H1 (cell line): Measurements from ENCODE around the gene PRKAA2. TPM values are rescaled to one million over a fixed set of nuclear protein-coding genes. Genes with fewer than 3 reads are reported as not detected.
"Not testable (repeated sequence)": the region's sequence is repeated elsewhere in the genome, so short reads cannot be mapped to it uniquely, and the experiment has no call there.

Source experiments
- CTCF ChIA-PET: fragments of 300-600 bp; sonication (Branson Sonifier 250); formaldehyde crosslinking; loops from one replicate; lab custom pipeline; 2021; ENCODE audit not compliant: partially characterized antibody; lab: Charles Lee
- POLR2A ChIA-PET: fragments of 300-600 bp; sonication (Branson Sonifier 250); formaldehyde crosslinking; loops from one replicate; lab custom pipeline; 2021; ENCODE audit warnings: inconsistent platforms; ENCODE audit not compliant: partially characterized antibody; lab: Charles Lee
- DNase-seq, 2 experiments: peaks; one replicate each; pipeline versions ENCODE4 v3.0.0 to v3.0.0-alpha.2; 2010 to 2022; ENCODE audit warnings: low spot score in 2 of 2, low read depth in 1 of 2, mixed read lengths in 1 of 2
- FAIRE-seq: peaks from 2 replicates; lab custom pipeline; 2011; peaks lifted over from hg19 to GRCh38; lab: Jason Lieb, UNC
- H2AFZ ChIP-seq: 2 replicates; pipeline ENCODE4 v1.8.1; 2012; ENCODE audit warnings: low read length, inconsistent platforms
- H2AK5ac ChIP-seq: 2 replicates; pipeline ENCODE4 v1.6.1; 2013; ENCODE audit warnings: low read depth, low read length
- H2BK120ac ChIP-seq: replicated peaks from 2 replicates; pipeline ENCODE3; 2013; ENCODE audit warnings: low read depth, low read length, inconsistent platforms
- H2BK12ac ChIP-seq: 2 replicates; pipeline ENCODE4 v1.6.1; 2013; ENCODE audit warnings: low read depth, low read length
- H2BK15ac ChIP-seq: 2 replicates; pipeline ENCODE4 v1.6.1; 2013; ENCODE audit warnings: low read length
- H2BK20ac ChIP-seq: 2 replicates; pipeline ENCODE4 v1.6.1; 2013; ENCODE audit warnings: low read length
- H2BK5ac ChIP-seq: 2 replicates; pipeline ENCODE4 v1.6.1; 2013; ENCODE audit warnings: low read depth, low read length
- H3K14ac ChIP-seq: 2 replicates; pipeline ENCODE4 v1.6.1; 2013; ENCODE audit warnings: inconsistent platforms; ENCODE audit not compliant: insufficient read length
- H3K18ac ChIP-seq: 2 replicates; pipeline ENCODE4 v1.6.1; 2013; ENCODE audit warnings: low read length; ENCODE audit errors: extremely low read depth
- H3K23ac ChIP-seq: 2 replicates; pipeline ENCODE4 v1.6.1; 2013; ENCODE audit warnings: inconsistent platforms; ENCODE audit not compliant: insufficient read length
- H3K23me2 ChIP-seq: 2 replicates; pipeline ENCODE4 v1.6.1; 2013; ENCODE audit warnings: low read depth, low read length
- H3K27ac ChIP-seq: 2 replicates; pipeline ENCODE4 v1.6.1; 2011; ENCODE audit warnings: low read depth, low read length, inconsistent platforms
- H3K27me3 ChIP-seq, 4 experiments: replicated peaks in 1 of 4; 1 replicate in 1 of 4; 2 replicates in 3 of 4; pipeline versions ENCODE4 v1.6.1 to v1.8.1; 2011 to 2013; ENCODE audit warnings: low read length in 3 of 4, mild to moderate bottlenecking in 3 of 4, inconsistent platforms in 2 of 4, mixed read lengths in 2 of 4, moderate library complexity in 1 of 4; ENCODE audit not compliant: control insufficient read depth in 3 of 4, insufficient read depth in 3 of 4; ENCODE audit errors: extremely low read depth in 1 of 4
- H3K36me3 ChIP-seq, 4 experiments: 2 replicates each; pipeline versions ENCODE4 v1.6.1 to v1.8.1; 2011 to 2013; ENCODE audit warnings: mild to moderate bottlenecking in 4 of 4, low read length in 3 of 4, moderate library complexity in 2 of 4, control low read depth in 1 of 4, inconsistent platforms in 1 of 4; ENCODE audit not compliant: insufficient read depth in 4 of 4, control insufficient read depth in 2 of 4
- H3K4ac ChIP-seq: replicated peaks from 2 replicates; pipeline ENCODE3; 2013; ENCODE audit warnings: low read length, low read depth, mixed read lengths, inconsistent platforms; ENCODE audit not compliant: insufficient read length
- H3K4me1 ChIP-seq, 4 experiments: replicated peaks in 1 of 4; 1 replicate in 1 of 4; 2 replicates in 3 of 4; pipeline versions ENCODE4 v1.6.1 to v1.8.1; 2011 to 2013; ENCODE audit warnings: low read length in 3 of 4, inconsistent platforms in 2 of 4, mixed read lengths in 1 of 4; ENCODE audit not compliant: insufficient read depth in 4 of 4, control insufficient read depth in 3 of 4
- H3K4me2 ChIP-seq, 2 experiments: 2 replicates each; pipeline versions ENCODE4 v1.6.1 to v1.8.1; 2011 to 2013; ENCODE audit warnings: low read depth in 2 of 2, low read length in 2 of 2, control low read depth in 1 of 2, inconsistent platforms in 1 of 2, mild to moderate bottlenecking in 1 of 2; ENCODE audit not compliant: insufficient read depth in 1 of 2
- H3K4me3 ChIP-seq, 4 experiments: fragments of 200-600, 300-600 bp in 1 of 4; sonication (generic), shearing (Covaris generic), sonication (Bioruptor Twin) in 1 of 4; 2 replicates each; pipeline versions ENCODE4 v1.5.1 to v1.8.1; 2011 to 2016; ENCODE audit warnings: low read length in 4 of 4, low read depth in 3 of 4, control low read depth in 2 of 4, inconsistent platforms in 2 of 4, mild to moderate bottlenecking in 2 of 4, mixed read lengths in 1 of 4, moderate library complexity in 1 of 4; ENCODE audit not compliant: insufficient read depth in 2 of 4; ENCODE audit errors: extremely low read depth in 1 of 4
- H3K56ac ChIP-seq: replicated peaks from 2 replicates; pipeline ENCODE3; 2013; ENCODE audit warnings: low read depth, mild to moderate bottlenecking, mixed read lengths, low read length, inconsistent platforms; ENCODE audit not compliant: insufficient read length
- H3K79me1 ChIP-seq: 2 replicates; pipeline ENCODE4 v1.6.1; 2013; ENCODE audit warnings: low read depth, low read length, control low read depth
- H3K79me2 ChIP-seq, 2 experiments: 2 replicates each; pipeline versions ENCODE4 v1.6.1 to v1.8.1; 2012 to 2013; ENCODE audit warnings: low read length in 2 of 2, mild to moderate bottlenecking in 2 of 2, inconsistent platforms in 1 of 2; ENCODE audit not compliant: insufficient read depth in 2 of 2, control insufficient read depth in 1 of 2
- H3K9ac ChIP-seq, 4 experiments: replicated peaks in 1 of 4; 1 replicate in 1 of 4; 2 replicates in 3 of 4; pipeline versions ENCODE4 v1.6.1 to v1.8.1; 2011 to 2013; ENCODE audit warnings: low read depth in 3 of 4, low read length in 3 of 4, control low read depth in 2 of 4, mild to moderate bottlenecking in 2 of 4, moderate library complexity in 2 of 4, inconsistent platforms in 1 of 4; ENCODE audit errors: extremely low read depth in 1 of 4
- H3K9me3 ChIP-seq, 2 experiments: 2 replicates each; pipeline versions ENCODE4 v1.6.1 to v1.8.1; 2012 to 2013; ENCODE audit warnings: mild to moderate bottlenecking in 2 of 2, moderate library complexity in 2 of 2, control low read depth in 1 of 2, inconsistent platforms in 1 of 2, low read depth in 1 of 2, low read length in 1 of 2, mixed read lengths in 1 of 2; ENCODE audit not compliant: insufficient read depth in 2 of 2
- H4K20me1 ChIP-seq, 2 experiments: replicated peaks in 1 of 2; 2 replicates each; pipeline versions ENCODE3 to v1.8.1; 2011 to 2013; ENCODE audit warnings: inconsistent platforms in 2 of 2, low read length in 2 of 2, mild to moderate bottlenecking in 1 of 2; ENCODE audit not compliant: insufficient read depth in 2 of 2, control insufficient read depth in 1 of 2
- H4K5ac ChIP-seq: 2 replicates; pipeline ENCODE4 v1.6.1; 2013; ENCODE audit warnings: low read length, low read depth, mixed read lengths, inconsistent platforms; ENCODE audit not compliant: insufficient read length
- H4K8ac ChIP-seq: 2 replicates; pipeline ENCODE4 v1.8.0; 2013; ENCODE audit warnings: mild to moderate bottlenecking, moderate library complexity, low read length, inconsistent platforms; ENCODE audit not compliant: insufficient read depth; ENCODE audit errors: extremely low read depth
- H4K91ac ChIP-seq: replicated peaks from 2 replicates; pipeline ENCODE3; 2013; ENCODE audit warnings: low read length, mixed read lengths, inconsistent platforms; ENCODE audit not compliant: insufficient read length
- WGBS, 2 experiments: shearing (Covaris generic) in 1 of 2; methylation state at CpG; one replicate each; pipeline versions ENCODE4 v1.1.6 to v1.1.7; 2013 to 2015; ENCODE audit warnings: low lambda C conversion rate in 2 of 2, mixed read lengths in 2 of 2, inconsistent platforms in 1 of 2, low coverage in 1 of 2, missing lambda C conversion rate in 1 of 2; ENCODE audit not compliant: insufficient replicate concordance in 2 of 2, insufficient coverage in 1 of 2, insufficient read length in 1 of 2; ENCODE audit errors: extremely low coverage in 1 of 2, missing lambda C conversion rate in 1 of 2; 5-methylcytosine and 5-hydroxymethylcytosine counted together
- polyA plus RNA-seq, 7 experiments: library from polyadenylated mRNA; depleted of rRNA in 3 of 7; stranded (reverse) in 5 of 7; unstranded in 2 of 7; fragments of >200 nt in 5 of 7; fragments of 200-250 nt in 2 of 7; gene quantifications; 1 replicate in 5 of 7; 2 replicates in 1 of 7; 4 replicates in 1 of 7; pipeline versions ENCODE4 v1.2.1 to v1.2.3, GENCODE V29; 2011 to 2013; ENCODE audit warnings: missing spikeins in 2 of 7, mixed read lengths in 2 of 7
- total RNA-seq: library from RNA; stranded (reverse); fragmentation: NEBNext Ultra II Directional; extraction: Animal tissue kit (Norgen Biotek cat#: 25700); gene quantifications from 2 replicates; pipeline ENCODE4 v1.2.1, GENCODE V29; 2021

PRKAA2 gene
- total and polyA plus RNA-seq, 2 of the 8 experiments (the other 6 are each of a cell fraction or from before 2014, with no cell fraction given) = 2.6 to 6.4 TPM

DNA sequence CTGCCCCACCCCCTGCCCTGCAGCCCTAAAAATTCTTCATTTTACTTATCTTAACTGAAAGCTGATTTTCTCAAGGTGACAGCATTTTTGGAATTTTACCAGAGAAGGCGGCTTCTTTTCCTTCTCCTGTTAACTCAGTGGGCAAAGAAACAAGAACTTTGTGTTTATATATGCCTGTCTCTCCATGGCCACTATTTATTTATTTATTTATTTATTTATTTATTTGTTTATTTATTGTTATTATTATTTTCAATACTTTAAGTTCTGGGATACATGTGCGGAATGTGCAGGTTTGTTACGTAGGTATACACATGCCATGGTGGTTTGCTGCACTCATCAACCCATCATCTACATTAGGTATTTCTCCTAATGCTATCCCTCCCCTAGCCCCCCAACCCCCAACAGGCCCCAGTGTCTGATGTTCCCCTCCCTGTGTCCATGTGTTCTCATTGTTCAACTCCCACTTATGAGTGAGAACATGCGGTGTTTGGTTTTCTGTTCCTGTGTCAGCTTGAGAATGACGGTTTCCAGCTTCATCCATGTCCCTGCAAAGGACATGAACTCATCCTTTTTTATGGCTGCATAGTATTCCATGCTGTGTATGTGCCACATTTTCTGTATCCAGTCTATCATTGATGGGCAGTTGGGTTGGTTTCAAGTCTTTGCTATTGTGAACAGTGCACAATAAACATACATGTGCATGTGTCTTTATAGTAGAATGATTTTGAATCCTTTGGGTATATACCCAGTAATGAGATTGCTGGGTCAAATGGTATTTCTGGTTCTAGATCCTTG is 49.5 kb upstream of the PRKAA2 start:
- H3K9me3 ChIP-seq, H3K79me2 ChIP-seq, H3K23ac ChIP-seq, FAIRE-seq, H4K8ac ChIP-seq, H3K27ac ChIP-seq, H2BK15ac ChIP-seq, POLR2A ChIA-PET, H2BK20ac ChIP-seq, H2BK12ac ChIP-seq, H2BK120ac ChIP-seq, H3K14ac ChIP-seq, H4K5ac ChIP-seq, H4K91ac ChIP-seq, H3K23me2 ChIP-seq, H4K20me1 ChIP-seq, H2BK5ac ChIP-seq, H3K18ac ChIP-seq, H3K9ac ChIP-seq, H3K27me3 ChIP-seq, H2AFZ ChIP-seq, H3K79me1 ChIP-seq, H3K36me3 ChIP-seq, H3K4me3 ChIP-seq, H2AK5ac ChIP-seq, H3K4me2 ChIP-seq, DNase-seq, H3K4ac ChIP-seq, H3K4me1 ChIP-seq, H3K56ac ChIP-seq: not testable (repeated sequence)
- CTCF ChIA-PET = interaction anchor here (0.6 to 1.0 kb wide), 2 partner anchors 10 to 1132 kb away, joined by 3 read pairs; no protein-coding TSS in a partner anchor
- 94% methylated on average over 5 of the region's 5 CpGs; no CpG with 5 or more reads in 1 of the 2 experiments for WGBS, 2 experiments

DNA sequence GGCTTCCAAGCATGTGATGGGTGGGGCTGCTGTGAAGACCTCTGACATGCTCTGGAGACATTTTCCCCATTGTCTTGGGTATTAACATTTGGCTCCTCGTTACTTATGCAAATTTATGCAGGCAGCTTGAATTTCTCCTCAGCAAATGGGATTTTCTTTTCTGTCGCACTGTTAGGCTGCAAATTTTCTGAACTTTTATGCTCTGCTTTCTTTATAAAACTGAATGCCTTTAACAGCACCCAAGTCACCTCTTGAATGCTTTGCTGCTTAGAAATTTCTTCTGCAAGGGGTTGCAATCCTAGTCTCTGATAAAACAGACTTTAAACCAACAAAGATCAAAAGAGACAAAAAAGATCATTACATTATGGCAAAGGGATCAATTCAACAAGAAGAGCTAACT is 35.0 kb upstream of the PRKAA2 start:
- not testable (repeated sequence) for FAIRE-seq, H3K23me2 ChIP-seq

More for the DNA sequence above, 35.0 kb upstream of the PRKAA2 start:
- H3K79me2 ChIP-seq, DNase-seq, H2BK15ac ChIP-seq, H4K8ac ChIP-seq, H2AFZ ChIP-seq, H4K91ac ChIP-seq, H2BK12ac ChIP-seq, H3K9ac ChIP-seq, H3K18ac ChIP-seq, H3K4ac ChIP-seq, H4K20me1 ChIP-seq, H4K5ac ChIP-seq, H2BK120ac ChIP-seq, H3K14ac ChIP-seq, H3K9me3 ChIP-seq, CTCF ChIA-PET, H3K4me1 ChIP-seq, H3K79me1 ChIP-seq, H3K27ac ChIP-seq, H2BK20ac ChIP-seq, H2AK5ac ChIP-seq, H3K23ac ChIP-seq, H3K56ac ChIP-seq, H3K4me2 ChIP-seq, POLR2A ChIA-PET, H3K36me3 ChIP-seq, H3K27me3 ChIP-seq, H3K4me3 ChIP-seq, H2BK5ac ChIP-seq: not testable (repeated sequence)
- 55% methylated on average over 2 of the region's 2 CpGs; no CpG with 5 or more reads in 1 of the 2 experiments for WGBS, 2 experiments
